Measurements from ENCODE around the gene FCGR2B.
"Not testable (repeated sequence)": the region's sequence is repeated elsewhere in the genome, so short reads cannot be mapped to it uniquely, and the experiment has no call there.

- not testable (repeated sequence) for TF ChIP-seq CTCF (IDR thresholded peaks at IDR 0.05; ENCODE audit: low read depth, low read length); MAX (IDR thresholded peaks at IDR 0.05; ENCODE audit: low read depth, low read length); POLR2A (IDR thresholded peaks at IDR 0.05; ENCODE audit: extremely low read depth, insufficient read length)
Observed at GRCh38 chr1:161638251-161638993, 24.5 kb upstream of the FCGR2B start.

All from NB4 (cell line).